B cell (primary cell): ENCODE results near the gene CLIP1.

Experiments
- EZH2 ChIP-seq: IDR thresholded peaks from 2 replicates; pipeline ENCODE4 v1.6.1; 2012; ENCODE audit warnings: borderline replicate concordance, low read depth, mild to moderate bottlenecking, moderate library complexity, low read length; ENCODE audit not compliant: insufficient read depth, poor library complexity, severe bottlenecking
- TF ChIP-seq, protein P1 (sequence below): fragments of 200-600 bp; IDR thresholded peaks from one replicate; pipeline ENCODE4 v1.8.0; 2022; ENCODE audit warnings: antibody characterized with exemption, mild to moderate bottlenecking

DNA sequence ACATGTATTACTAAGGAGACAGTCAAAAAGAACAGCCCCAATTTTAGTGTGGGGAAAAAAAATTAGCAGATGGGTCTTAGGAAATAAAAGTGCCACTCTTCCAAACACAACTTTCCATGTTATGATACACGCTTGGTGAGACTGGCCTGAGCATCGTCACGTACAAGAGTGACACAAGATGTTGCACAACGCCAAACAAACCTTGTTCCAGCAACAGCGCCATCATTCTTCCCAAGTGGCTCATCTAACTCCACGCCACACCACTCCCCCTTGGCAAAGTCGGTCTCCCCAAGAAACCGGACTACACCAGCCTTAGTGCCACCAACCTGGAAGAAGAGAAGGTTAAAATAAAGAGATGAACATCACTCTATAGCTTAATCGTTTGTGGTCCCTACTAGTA lies 58.7 kb downstream of the CLIP1 start:
- TF ChIP-seq, protein P1, sequence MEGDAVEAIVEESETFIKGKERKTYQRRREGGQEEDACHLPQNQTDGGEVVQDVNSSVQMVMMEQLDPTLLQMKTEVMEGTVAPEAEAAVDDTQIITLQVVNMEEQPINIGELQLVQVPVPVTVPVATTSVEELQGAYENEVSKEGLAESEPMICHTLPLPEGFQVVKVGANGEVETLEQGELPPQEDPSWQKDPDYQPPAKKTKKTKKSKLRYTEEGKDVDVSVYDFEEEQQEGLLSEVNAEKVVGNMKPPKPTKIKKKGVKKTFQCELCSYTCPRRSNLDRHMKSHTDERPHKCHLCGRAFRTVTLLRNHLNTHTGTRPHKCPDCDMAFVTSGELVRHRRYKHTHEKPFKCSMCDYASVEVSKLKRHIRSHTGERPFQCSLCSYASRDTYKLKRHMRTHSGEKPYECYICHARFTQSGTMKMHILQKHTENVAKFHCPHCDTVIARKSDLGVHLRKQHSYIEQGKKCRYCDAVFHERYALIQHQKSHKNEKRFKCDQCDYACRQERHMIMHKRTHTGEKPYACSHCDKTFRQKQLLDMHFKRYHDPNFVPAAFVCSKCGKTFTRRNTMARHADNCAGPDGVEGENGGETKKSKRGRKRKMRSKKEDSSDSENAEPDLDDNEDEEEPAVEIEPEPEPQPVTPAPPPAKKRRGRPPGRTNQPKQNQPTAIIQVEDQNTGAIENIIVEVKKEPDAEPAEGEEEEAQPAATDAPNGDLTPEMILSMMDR: no peak
- no peak for TF ChIP-seq EZH2
